Measurements from ENCODE around the gene LARGE1.

LARGE1 gene

GRCh38 chr22:33555814-33556522 lies 364.3 kb downstream of the LARGE1 start:
- DNase-seq: no peak

GRCh38 chr22:33553493-33553892 lies 366.8 kb downstream of the LARGE1 start:
- no peak for DNase-seq

GRCh38 chr22:33544707-33545106 lies 375.6 kb downstream of the LARGE1 start:
- no peak for DNase-seq

- DNase-seq: no peak
Observed at GRCh38 chr22:33542722-33543121, 377.6 kb downstream of the LARGE1 start.

- DNase-seq: no peak
Observed at GRCh38 chr22:33542153-33542552, 378.1 kb downstream of the LARGE1 start.

- no peak for DNase-seq
Observed at GRCh38 chr22:33539902-33540751, 380.1 kb downstream of the LARGE1 start.

GRCh38 chr22:33539202-33539901 lies 380.9 kb downstream of the LARGE1 start:
- DNase-seq: no peak

- no peak for DNase-seq
Observed at GRCh38 chr22:33538277-33538885, 381.9 kb downstream of the LARGE1 start.

- DNase-seq: no peak
Observed at GRCh38 chr22:33537059-33537458, 383.2 kb downstream of the LARGE1 start.

GRCh38 chr22:33535937-33536875 lies 384.1 kb downstream of the LARGE1 start:
- DNase-seq: no peak

- no peak for DNase-seq
Observed at GRCh38 chr22:33529424-33530113, 390.7 kb downstream of the LARGE1 start.

- no peak for DNase-seq
Observed at GRCh38 chr22:33528183-33528582, 392.1 kb downstream of the LARGE1 start.

- DNase-seq: no peak
Observed at GRCh38 chr22:33526434-33527107, 393.7 kb downstream of the LARGE1 start.

GRCh38 chr22:33524511-33525260 lies 395.6 kb downstream of the LARGE1 start:
- DNase-seq: no peak

- no peak for DNase-seq
Observed at GRCh38 chr22:33521879-33522665, 398.2 kb downstream of the LARGE1 start.

- no peak for DNase-seq
Observed at GRCh38 chr22:33520904-33521780, 399.1 kb downstream of the LARGE1 start.

GRCh38 chr22:33519974-33520903 lies 400.0 kb downstream of the LARGE1 start:
- DNase-seq: no peak

All from effector CD4-positive, alpha-beta T cell (primary cell).